ENCODE results near the gene CLBA1.
A peak's percentile ranks its signal among the peaks of the same experiment; 100 is the strongest.
"Not testable (repeated sequence)": the region's sequence is repeated elsewhere in the genome, so short reads cannot be mapped to it uniquely, and the experiment has no call there.

Gene CLBA1

DNA sequence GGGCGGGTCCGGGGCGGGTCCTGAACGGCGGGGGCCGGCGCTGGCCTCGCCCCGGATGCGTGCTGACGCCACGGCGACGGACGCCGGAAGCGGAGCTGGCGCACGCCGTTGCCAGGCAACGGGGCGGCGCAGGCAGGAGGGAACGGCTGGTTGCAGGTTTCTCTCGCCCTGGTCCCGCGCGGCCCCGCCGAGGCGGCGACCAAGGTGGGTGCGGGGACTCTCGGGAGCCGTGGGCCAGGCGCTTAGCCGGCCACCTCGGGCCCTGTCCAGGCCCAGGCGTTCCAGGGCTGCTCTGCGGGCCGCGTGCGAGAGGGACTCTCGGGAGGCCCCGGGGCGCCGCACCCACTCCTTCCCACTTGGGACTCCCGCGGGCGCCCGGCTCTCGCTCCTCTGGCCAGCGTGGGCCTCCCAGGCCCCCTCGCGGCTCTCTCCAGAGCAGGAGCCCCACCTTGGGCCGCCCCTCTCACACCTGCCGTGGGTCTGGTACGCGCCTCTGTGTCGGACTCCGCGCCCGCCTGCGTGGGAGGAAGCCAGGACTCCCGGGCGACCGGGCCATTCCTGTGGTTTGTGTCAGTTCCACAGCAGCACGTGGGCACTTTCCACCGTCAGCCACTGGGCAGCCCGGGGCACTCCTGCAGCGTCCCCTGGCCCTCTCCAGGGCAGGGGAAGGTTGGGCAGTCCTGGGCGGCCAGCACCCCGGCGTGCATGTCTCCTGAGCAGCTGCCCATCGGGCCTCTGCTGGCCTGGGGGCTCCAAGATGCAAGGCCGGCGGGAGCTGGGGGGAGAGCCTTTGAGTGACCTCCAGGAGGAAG lies at the start of gene CLBA1:
CLBA1 (plus strand) TSS at position 114 of the 812 bp plus-strand sequence; CDS start at position 758, 644 bp downstream.
- peak; percentile 77 for DNase-seq (ENCODE audit: low read depth)

DNA sequence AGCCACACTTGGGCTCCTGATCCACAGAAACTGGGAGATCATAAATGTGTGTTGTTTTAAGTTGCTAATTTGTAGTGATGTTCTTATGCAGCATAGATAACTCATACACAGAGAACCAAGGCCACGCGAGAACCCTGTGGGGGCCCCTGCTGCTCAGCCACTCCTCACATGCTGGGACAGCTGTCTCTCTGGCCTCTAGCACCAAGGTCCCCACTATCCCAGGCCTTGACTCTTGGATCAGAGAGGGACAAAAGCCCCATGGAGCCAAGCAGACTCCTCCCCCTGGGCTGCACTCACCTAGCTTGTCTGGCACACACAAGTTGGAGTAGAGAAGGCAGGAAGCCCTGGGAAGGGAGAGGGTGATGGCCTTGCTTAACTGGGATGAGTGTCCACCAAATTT lies 49.6 kb upstream of the CLBA1 start:
- no peak for DNase-seq (ENCODE audit: low read depth)

DNA sequence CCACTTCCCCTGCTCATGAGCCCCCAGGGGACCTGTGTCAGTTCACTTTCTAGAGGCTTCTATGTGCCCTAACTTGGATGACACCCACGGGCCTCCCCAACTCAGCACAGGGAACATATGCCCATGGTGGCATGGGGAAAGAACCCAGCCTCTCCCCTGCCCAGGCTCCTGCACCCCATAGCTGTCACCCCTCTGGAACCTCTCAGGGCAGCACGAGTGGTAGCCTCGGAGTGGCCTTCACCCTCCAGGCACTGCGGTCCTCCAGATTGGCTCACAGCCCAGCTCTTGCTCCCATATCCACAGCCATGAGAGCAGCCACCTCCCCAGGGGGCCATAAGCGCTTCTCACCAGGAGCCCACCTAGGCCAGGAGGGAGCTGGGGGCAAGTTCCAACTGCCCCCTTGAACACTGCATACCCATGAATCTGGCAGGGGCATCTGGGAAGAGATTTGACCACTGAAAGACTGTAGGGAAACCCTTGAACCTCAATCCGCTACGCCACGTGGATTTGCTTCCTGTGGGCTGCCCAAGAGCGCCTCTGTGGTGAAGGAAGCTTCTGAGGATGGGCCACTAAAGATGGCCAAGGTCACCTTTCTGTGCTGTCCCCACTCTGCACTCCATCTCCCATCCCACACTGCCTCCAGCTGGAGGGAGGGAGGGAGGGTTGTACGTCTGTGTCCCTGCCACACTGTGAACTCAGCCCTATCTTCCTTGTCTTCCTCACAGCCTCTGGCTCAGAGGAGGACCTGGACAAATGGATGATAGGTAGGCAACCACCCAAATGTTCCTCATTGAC lies 49.0 kb upstream of the CLBA1 start:
- no peak for DNase-seq (ENCODE audit: low read depth)

DNA sequence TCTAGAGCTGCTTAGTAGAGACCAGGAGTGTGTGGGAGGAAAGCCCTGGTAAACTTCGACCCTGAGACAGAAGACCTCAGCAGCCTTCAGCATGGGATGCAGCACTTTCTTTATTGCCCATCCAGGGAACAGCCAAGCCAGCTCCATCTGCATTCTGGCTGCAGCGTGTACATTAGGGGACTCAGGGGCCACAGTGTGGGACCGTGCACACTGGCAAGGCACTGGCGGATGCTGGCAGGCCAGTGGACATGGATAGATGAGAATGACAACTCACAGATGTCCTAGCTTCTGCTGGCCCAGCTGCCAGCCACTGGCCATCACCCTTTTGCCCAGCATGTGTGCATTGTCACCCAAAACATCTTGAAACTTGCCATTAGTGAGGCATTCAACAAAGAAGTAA lies 48.4 kb upstream of the CLBA1 start:
- no peak for DNase-seq (ENCODE audit: low read depth)

DNA sequence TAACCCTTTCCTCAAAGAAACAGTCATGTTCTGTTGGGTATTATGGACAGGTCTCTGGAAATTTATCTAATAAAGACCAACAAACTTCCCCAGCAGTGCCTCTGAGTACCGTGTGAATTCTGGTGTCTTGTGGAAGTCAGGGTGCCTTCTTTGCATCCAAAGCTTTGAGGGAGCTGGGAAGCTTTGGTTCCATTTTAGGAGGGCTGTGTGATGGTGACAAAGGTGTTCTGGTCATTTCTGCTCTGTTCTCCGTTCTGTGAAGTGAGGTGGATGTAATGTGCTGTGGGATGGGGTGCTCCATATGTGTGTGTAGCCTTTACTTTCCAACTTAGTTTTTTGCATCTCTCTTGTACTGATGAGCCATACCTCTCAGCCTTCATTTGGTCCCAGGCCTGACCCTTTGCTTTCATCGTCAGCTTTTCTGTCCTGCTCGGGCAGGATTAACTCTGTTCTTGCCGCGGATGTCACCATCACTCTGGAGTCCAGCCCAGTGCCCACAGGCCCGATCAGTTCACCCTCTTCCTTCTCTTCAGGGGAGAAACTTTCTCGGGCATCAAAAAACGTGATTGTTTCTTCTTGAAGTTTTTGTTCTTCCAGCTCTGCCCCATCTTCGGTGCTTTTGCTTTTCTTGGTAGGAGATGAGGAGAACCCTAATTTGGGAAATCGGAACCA lies 47.8 kb upstream of the CLBA1 start:
- DNase-seq (ENCODE audit: low read depth): no peak

DNA sequence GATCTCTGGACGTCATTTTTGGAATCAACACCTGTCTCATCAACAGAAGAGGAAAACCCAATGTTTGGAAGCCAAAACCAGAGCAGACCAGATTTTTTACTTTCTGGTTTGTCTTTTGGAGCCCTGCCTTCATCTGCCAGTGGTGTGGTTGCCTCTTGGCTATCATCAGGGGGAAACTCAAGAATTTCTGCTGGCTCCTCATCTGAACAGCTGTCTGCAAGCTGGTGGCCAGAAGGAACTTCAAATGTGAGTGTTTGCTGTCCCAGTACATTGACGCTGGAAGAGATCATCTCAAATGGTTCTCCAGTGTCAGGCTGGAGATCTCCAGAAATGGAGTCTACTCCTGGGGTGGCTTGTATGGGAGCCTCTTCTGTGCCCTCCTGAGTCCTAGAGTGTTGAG lies 47.2 kb upstream of the CLBA1 start:
- no peak for DNase-seq (ENCODE audit: low read depth)

DNA sequence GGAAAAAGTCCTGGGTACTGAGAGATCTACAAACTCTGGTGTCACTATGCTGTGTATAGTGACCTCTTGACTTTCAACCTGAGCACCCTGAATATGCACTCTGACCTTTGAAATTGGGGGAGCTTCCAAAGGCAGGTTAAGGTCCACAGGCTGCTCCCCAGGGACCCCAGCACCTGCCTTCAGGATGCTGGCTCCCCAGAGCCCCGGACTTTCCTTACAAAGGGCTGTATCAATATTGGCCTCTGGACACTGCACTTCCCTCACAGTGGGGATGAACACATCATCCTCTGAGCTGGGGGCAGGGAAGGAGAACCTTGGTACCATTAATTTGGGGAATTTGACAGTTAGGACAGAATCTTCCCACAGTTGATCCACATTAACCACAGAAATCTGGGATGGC lies 46.6 kb upstream of the CLBA1 start:
- DNase-seq (ENCODE audit: low read depth): no peak

DNA sequence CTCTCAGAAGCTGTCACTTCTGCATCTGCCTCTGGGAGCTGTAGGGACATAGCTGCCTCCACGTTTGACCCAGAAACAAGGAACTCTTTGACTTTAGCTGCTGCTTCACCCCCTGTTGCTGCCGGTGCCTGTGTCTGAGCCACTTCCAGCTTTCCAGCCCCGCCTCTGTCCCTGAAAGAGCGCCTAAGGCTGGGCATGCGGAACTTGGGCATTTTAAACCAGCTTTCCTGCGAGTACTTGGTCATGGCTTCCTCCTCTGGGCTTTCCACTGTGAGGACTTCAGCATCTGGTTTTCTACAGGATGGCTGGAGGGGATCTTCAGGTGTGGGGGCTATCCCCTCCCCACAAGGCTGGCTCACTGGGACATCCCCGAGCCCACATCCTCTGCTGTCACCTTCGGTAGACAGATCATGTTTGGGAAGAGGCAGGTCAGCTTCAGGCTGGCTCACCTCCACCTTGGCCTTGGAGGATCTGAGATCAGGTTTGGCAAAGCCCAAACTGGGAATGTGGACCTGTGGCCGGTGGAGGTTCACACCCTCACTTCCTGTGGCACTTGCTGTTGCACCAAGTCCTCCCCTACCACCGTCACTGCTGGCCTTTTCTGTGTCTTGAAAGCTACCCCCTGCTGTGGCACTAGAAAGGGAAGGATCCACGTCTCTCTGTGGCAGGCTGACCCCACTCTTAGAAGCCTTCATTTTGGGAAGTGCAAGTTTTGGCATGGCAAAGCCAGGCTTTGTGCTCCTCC lies 45.8 kb upstream of the CLBA1 start:
- DNase-seq (ENCODE audit: low read depth): no peak

DNA sequence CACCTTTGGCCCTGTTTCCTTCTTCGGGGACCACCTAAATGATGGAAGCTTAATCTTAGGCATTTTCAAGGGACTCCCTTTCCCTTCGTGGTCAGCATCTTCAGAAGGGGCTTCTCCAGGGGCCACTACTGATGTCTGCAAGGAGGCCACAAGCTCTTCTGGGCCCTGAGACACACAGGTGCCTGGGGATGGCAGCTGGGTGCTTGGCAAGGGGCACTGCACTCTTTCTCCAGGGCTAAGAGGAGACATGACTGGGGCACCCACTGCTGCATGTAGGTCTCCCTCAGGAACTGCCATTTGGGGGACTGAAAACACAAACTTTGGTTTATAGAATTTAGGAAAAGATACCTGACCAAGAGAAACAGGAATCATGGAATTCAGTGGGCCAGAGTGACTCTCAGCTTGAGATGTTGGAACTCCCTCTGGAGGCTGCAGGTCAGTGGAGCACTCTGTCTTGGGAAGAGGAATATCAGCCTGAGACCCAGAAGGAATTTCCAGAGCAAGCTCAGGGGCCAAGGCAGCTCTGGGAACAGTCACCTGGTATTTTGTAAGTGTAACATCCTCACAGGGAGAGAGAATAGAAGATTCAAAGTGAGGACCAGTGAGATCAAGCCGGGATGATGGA lies 45.0 kb upstream of the CLBA1 start:
- DNase-seq (ENCODE audit: low read depth): no peak

DNA sequence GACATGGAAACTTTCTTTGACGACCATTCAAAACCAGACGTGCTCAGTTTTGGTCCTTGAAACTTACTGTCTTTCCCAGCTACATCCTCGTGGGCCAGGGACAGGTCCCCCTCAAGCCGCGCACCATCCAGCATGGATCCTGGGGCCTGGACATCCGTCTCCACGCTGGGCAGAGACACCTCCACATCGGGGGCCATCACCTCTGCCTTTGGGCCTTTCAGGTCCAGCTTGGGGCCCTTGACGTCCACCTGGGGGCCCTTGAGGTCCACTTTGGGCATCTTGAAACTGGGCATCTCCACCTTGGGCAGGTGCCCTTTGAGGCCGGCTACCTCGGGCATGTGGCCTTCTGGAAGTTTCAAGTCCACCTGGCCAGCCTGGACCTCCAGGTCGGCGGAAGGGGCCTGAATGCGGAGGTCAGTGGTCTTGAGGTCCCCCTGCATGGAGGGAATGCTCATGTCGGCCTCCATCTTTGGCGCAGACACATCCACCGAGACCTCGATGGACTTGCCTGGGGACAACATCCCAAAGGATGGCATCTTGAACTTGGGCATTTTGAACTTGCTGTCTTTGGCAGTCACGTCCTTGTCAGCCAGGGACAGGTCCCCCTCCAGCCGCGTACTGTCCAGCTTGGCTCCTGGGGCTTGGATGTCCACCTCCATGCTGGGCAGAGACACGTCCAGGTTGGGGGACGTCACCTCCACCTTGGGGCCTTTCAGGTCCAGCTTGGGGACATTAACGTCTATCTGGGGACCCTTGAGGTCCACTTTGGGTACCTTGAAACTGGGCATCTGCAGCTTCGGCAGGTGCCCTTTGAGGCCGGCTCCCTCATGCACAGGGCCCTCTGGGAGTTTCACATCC lies 43.9 kb upstream of the CLBA1 start:
- DNase-seq (ENCODE audit: low read depth): no peak

DNA sequence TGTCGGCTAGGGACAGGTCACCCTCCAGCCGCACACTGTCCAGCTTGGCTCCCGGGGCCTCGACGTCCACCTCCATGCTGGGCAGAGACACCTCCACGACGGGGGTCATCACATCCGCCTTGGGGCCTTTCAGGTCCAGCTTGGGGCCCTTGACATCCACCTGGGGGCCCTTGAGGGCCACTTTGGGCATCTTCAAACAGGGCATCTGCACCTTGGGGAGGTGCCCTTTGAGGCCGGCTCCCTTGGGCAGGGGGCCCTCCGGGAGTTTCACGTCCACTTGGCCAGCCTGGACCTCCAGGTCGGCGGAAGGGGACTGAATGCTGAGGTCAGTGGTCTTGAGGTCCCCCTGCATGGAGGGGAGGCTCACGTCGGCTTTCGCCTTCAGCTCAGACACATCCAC lies 43.0 kb upstream of the CLBA1 start:
- DNase-seq (ENCODE audit: low read depth): no peak

DNA sequence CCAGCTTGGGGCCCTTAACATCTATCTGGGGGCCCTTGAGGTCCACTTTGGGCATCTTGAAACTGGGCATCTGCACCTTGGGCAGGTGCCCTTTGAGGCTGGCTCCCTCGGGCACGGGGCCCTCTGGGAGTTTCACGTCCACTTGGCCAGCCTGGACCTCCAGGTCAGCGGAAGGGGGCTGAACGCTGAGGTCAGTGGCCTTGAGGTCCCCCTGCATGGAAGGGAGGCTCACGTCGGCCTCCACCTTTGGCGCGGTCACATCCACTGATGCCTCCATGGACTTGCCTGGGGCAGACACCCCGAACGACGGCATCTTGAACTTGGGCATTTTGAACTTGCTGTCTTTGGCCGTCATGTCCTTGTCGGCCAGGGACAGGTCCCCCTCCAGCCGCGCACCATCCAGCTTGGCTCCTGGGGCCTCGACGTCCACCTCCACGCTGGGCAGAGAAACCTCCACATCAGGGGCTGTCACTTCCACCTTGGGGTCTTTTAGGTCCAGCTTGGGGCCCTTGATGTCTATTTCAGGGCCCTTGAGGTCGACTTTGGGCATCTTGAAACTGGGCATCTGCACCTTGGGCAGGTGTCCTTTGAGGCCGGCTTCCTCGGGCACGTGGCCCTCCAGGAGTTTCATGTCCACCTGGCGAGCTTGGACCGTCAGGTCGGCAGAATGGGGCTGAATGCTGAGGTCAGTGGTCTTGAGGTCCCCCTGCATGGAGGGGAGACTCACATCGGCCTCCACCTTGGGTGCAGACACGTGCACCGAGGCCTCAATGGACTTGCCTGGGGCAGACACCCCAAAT lies 42.2 kb upstream of the CLBA1 start:
- DNase-seq (ENCODE audit: low read depth): not testable (repeated sequence)

DNA sequence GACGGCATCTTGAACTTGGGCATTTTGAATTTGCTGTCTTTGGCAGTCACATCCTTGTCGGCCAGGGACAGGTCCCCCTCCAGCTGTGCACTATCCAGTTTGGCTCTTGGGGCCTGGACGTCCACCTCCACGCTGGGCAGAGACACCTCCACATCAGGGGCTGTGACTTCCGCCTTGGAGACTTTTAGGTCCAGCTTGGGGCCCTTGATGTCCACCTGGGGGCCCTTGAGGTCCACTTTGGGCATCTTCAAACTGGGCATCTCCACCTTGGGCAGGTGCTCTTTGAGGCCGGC lies 41.6 kb upstream of the CLBA1 start:
- not testable (repeated sequence) for DNase-seq (ENCODE audit: low read depth)

DNA sequence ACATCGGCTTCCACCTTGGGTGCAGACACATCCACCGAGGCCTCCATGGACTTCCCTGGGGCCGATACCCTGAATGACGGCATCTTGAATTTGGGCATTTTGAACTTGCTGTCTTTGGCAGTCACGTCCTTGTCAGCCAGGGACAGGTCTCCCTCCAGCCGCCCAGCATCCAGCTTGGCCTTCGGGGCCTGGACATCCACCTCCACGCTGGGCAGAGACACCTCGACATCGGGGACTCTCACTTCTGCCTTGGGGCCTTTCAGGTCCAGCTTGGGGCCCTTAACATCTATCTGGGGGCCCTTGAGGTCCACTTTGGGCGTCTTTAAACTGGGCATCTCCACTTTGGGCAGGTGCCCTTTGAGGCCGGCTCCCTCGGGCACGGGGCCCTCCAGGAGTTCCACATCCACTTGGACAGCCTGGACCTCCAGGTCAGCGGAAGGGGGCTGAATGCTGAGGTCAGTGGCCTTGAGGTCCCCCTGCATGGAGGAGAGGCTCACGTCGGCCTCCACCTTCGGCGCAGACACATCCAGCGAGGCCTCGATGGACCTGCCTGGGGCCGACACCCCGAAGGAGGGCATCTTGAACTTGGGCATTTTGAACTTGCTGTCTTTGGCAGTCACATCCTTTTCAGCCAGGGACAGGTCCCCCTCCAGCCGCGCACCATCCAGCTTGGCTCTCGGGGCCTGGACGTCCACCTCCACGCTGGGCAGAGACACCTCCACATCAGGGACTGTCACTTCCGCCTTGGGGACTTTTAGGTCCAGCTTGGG lies 41.0 kb upstream of the CLBA1 start:
- DNase-seq (ENCODE audit: low read depth): not testable (repeated sequence)

DNA sequence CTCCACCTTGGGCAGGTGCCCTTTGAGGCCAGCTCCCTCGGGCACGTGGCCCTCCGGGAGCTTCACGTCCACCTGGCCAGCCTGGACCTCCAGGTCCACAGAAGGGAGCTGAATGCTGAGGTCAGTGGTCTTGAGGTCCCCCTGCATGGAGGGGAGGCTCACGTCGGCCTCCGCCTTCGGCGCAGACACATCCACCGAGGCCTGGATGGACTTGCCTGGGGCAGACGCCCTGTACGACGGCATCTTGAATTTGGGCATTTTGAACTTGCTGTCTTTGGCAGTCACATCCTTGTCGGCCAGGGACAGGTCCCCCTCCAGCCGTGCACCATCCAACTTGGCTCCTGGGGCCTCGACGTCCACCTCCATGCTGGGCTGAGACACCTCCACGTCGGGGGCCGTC lies 40.3 kb upstream of the CLBA1 start:
- not testable (repeated sequence) for DNase-seq (ENCODE audit: low read depth)

DNA sequence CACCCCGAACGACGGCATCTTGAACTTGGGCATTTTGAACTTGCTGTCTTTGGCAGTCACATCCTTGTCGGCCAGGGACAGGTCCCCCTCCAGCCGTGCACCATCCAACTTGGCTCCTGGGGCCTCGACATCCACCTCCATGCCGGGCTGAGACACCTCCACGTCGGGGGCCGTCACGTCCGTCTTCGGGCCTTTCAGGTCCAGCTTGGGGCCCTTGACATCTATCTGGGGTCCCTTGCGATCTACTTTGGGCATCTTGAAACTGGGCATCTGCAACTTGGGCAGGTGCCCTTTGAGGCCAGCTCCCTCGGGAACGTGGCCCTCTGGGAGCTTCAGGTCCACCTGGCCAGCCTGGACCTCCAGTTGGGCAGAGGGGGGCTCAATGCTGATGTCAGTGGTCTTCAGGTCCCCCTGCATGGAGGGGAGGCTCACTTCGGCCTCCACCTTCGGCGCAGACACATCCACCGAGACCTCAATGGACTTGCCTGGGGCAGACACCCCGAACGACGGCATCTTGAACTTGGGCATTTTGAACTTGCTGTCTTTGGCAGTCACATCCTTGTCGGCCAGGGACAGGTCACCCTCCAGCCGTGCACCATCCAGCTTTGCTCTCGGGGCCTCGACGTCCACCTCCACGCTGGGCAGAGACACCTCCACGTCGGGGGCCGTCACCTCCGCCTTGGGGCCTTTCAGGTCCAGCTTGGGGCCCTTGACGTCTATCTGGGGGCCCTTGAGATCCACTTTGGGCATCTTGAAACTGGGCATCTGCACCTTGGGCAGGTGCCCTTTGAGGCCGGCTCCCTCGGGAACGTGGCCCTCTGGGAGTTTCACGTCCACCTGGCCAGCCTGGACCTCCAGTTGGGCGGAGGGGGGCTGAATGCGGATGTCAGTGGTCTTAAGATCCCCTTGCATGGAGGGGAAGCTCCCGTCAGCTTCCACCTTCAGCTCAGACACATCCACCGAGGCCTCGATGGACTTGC lies 39.3 kb upstream of the CLBA1 start:
- DNase-seq (ENCODE audit: low read depth): not testable (repeated sequence)

DNA sequence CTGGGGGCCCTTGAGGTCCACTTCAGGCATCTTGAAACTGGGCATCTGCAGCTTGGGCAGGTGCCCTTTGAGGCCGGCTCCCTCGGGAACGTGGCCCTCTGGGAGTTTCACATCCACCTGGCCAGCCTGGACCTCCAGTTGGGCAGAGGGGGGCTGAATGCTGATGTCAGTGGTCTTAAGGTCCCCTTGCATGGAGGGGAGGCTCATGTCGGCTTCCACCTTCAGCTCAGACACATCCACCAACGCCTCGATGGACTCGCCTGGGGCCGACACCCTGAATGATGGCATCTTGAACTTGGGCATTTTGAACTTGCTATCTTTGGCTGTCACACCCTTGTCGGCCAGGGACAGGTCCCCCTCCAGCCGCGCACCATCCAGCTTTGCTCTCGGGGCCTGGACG lies 38.4 kb upstream of the CLBA1 start:
- DNase-seq (ENCODE audit: low read depth): not testable (repeated sequence)

All from fibroblast of the conjunctiva (primary cell).